Activated T-cell treated with anti-CD3 and anti-CD28 coated beads, Interleukin-2, amount 50 U/mL, for 1 hour (primary cell): ENCODE data around the gene FITM2.

Experiments used
- DNase-seq: peaks from one replicate; pipeline ENCODE4 v3.0.0-alpha.2; 2020

Gene FITM2

GRCh38 chr20:44274303-44275017 lies 36.5 kb downstream of the FITM2 start:
- no peak for DNase-seq

GRCh38 chr20:44273231-44274215 lies 37.5 kb downstream of the FITM2 start:
- DNase-seq, result no peak

- no peak for DNase-seq
These were observed 38.9 kb downstream of the FITM2 start for GRCh38 chr20:44271915-44272663.

GRCh38 chr20:44268802-44269201 lies 42.2 kb downstream of the FITM2 start:
- no peak for DNase-seq

- no peak for DNase-seq
These were observed 46.7 kb downstream of the FITM2 start for GRCh38 chr20:44264287-44264686.

GRCh38 chr20:44258226-44258890 lies 52.6 kb downstream of the FITM2 start:
- DNase-seq, result no peak

GRCh38 chr20:44256961-44257360 lies 54.0 kb downstream of the FITM2 start:
- no peak for DNase-seq

- no peak for DNase-seq
These were observed 55.1 kb downstream of the FITM2 start for GRCh38 chr20:44255942-44256341.

GRCh38 chr20:44254073-44254472 lies 56.9 kb downstream of the FITM2 start:
- no peak for DNase-seq

GRCh38 chr20:44253528-44253927 lies 57.5 kb downstream of the FITM2 start:
- no peak for DNase-seq
